ENCODE results near the gene PLPPR2.
"Not testable (repeated sequence)": the region's sequence is repeated elsewhere in the genome, so short reads cannot be mapped to it uniquely, and the experiment has no call there.

Gene PLPPR2

GRCh38 chr19:11342429-11342828, 12.8 kb upstream of the PLPPR2 start:
- no peak for DNase-seq

GRCh38 chr19:11345122-11345803, 10.0 kb upstream of the PLPPR2 start:
- DNase-seq, result no peak

- peak; percentile 99 for DNase-seq
Observed at GRCh38 chr19:11346104-11346940, 8.9 kb upstream of the PLPPR2 start, which contains the start of the genes CCDC159 and TMEM205. CCDC159 (plus strand) TSS chr19:11346519; CDS start chr19:11346607, 88 bp downstream. TMEM205 (minus strand) TSS chr19:11346268; CDS start chr19:11345619, 649 bp downstream.

- DNase-seq, result no peak
Observed at GRCh38 chr19:11347546-11348039, 7.6 kb upstream of the PLPPR2 start.

GRCh38 chr19:11349171-11349570, 6.1 kb upstream of the PLPPR2 start:
- DNase-seq, result no peak

GRCh38 chr19:11354102-11354501, 1.1 kb upstream of the PLPPR2 start:
- DNase-seq, result not testable (repeated sequence)

- no peak for DNase-seq
Observed at GRCh38 chr19:11356074-11356397, 804 bp downstream of the PLPPR2 start.

GRCh38 chr19:11356676-11357550, 1.7 kb downstream of the PLPPR2 start:
- peak; percentile 21 for DNase-seq

GRCh38 chr19:11359421-11359820, 4.2 kb downstream of the PLPPR2 start:
- no peak for DNase-seq

GRCh38 chr19:11361037-11361770, 6.0 kb downstream of the PLPPR2 start:
- DNase-seq, result no peak

- no peak for DNase-seq
Observed at GRCh38 chr19:11361771-11362731, 6.8 kb downstream of the PLPPR2 start.

GRCh38 chr19:11363881-11364280, 8.6 kb downstream of the PLPPR2 start:
- DNase-seq, result no peak

- no peak for DNase-seq
Observed at GRCh38 chr19:11364296-11364904, 9.2 kb downstream of the PLPPR2 start.

- DNase-seq, result no peak
Observed at GRCh38 chr19:11364935-11365334, 9.7 kb downstream of the PLPPR2 start.

- DNase-seq, result no peak
Observed at GRCh38 chr19:11365557-11366117, 10.4 kb downstream of the PLPPR2 start.

- DNase-seq, result no peak
Observed at GRCh38 chr19:11367528-11367927, 12.3 kb downstream of the PLPPR2 start.

- DNase-seq, result no peak
Observed at GRCh38 chr19:11370744-11371143, 15.5 kb downstream of the PLPPR2 start.

- DNase-seq, result peak; percentile 95
Observed at GRCh38 chr19:11373166-11373884, 18.1 kb downstream of the PLPPR2 start.

- DNase-seq, result no peak
Observed at GRCh38 chr19:11373885-11374432, 18.7 kb downstream of the PLPPR2 start.
